Naive thymus-derived CD4-positive, alpha-beta T cell (primary cell): ENCODE measurements around the gene EZH1. TPM values are rescaled to one million over a fixed set of nuclear protein-coding genes. Genes with fewer than 3 reads are reported as not detected.

Experiments used
- ATAC-seq: fragments of 150-1000 bp; cut with Tn5 transposase; 2 replicates; pipeline ENCODE4 v1.10.0; 2021; ENCODE audit warnings: mild to moderate bottlenecking, moderate library complexity
- CTCF ChIA-PET: fragments of 350-600 bp; sonication (Branson Sonifier 250); formaldehyde crosslinking; loops from one replicate; lab custom pipeline; 2021; ENCODE audit warnings: antibody characterized with exemption; lab: Charles Lee
- POLR2A ChIA-PET: fragments of 350-600 bp; sonication (Branson Sonifier 250); formaldehyde crosslinking; loops from one replicate; lab custom pipeline; 2021; ENCODE audit warnings: antibody characterized with exemption, inconsistent platforms; lab: Charles Lee
- DNase-seq, 9 donors: peaks; one replicate each; pipeline versions ENCODE4 v3.0.0 to v3.0.0-alpha.2; 2020 to 2022; ENCODE audit warnings: mixed read lengths in 1 of 9
- H3K27ac ChIP-seq: one replicate; pipeline ENCODE4 v1.7.0; 2013; ENCODE audit warnings: mild to moderate bottlenecking, low read depth, low read length, moderate library complexity
- H3K27me3 ChIP-seq, 2 donors: one replicate each; pipeline ENCODE4 v1.7.0; 2013; ENCODE audit warnings: low read length in 2 of 2, mild to moderate bottlenecking in 2 of 2, moderate library complexity in 2 of 2; ENCODE audit not compliant: control insufficient read depth in 2 of 2, insufficient read depth in 2 of 2
- H3K36me3 ChIP-seq, 3 experiments: 1 replicate in 2 of 3; 2 replicates in 1 of 3; pipeline ENCODE4 v1.7.0; 2013; ENCODE audit warnings: low read length in 3 of 3, mild to moderate bottlenecking in 3 of 3, moderate library complexity in 1 of 3; ENCODE audit not compliant: insufficient read depth in 3 of 3, control insufficient read depth in 2 of 3
- H3K4me1 ChIP-seq, 2 donors: one replicate each; pipeline ENCODE4 v1.7.0; 2013; ENCODE audit warnings: low read length in 2 of 2, mild to moderate bottlenecking in 2 of 2, moderate library complexity in 1 of 2; ENCODE audit not compliant: control insufficient read depth in 2 of 2, insufficient read depth in 2 of 2
- H3K4me3 ChIP-seq: 2 replicates; pipeline ENCODE4 v1.7.0; 2013; ENCODE audit warnings: mild to moderate bottlenecking, low read length
- H3K9me3 ChIP-seq, 3 experiments: 1 replicate in 2 of 3; 2 replicates in 1 of 3; pipeline ENCODE4 v1.7.0; 2013; ENCODE audit warnings: low read length in 3 of 3; ENCODE audit not compliant: control insufficient read depth in 2 of 3
- H3K27ac Mint-ChIP-seq, 9 donors: one replicate each; pipeline ENCODE4 v1.8.0; 2020 to 2022; ENCODE audit warnings: mixed read lengths in 9 of 9, mild to moderate bottlenecking in 8 of 9, moderate library complexity in 5 of 9, inconsistent platforms in 2 of 9
- H3K27me3 Mint-ChIP-seq, 5 donors: one replicate each; pipeline ENCODE4 v1.8.0; 2021 to 2022; ENCODE audit warnings: mixed read lengths in 5 of 5, mild to moderate bottlenecking in 1 of 5
- H3K36me3 Mint-ChIP-seq, 5 donors: one replicate each; pipeline ENCODE4 v1.8.0; 2020 to 2022; ENCODE audit warnings: mixed read lengths in 5 of 5, mild to moderate bottlenecking in 3 of 5, inconsistent platforms in 1 of 5
- H3K4me1 Mint-ChIP-seq, 7 donors: one replicate each; pipeline ENCODE4 v1.8.0; 2020 to 2022; ENCODE audit warnings: mixed read lengths in 7 of 7, mild to moderate bottlenecking in 3 of 7, inconsistent platforms in 1 of 7
- H3K4me3 Mint-ChIP-seq, 10 donors: one replicate each; pipeline ENCODE4 v1.8.0; 2020 to 2022; ENCODE audit warnings: mild to moderate bottlenecking in 10 of 10, mixed read lengths in 10 of 10, moderate library complexity in 6 of 10, inconsistent platforms in 2 of 10
- H3K9me3 Mint-ChIP-seq, 11 donors: one replicate each; pipeline ENCODE4 v1.8.0; 2020 to 2022; ENCODE audit warnings: mixed read lengths in 11 of 11, mild to moderate bottlenecking in 4 of 11, inconsistent platforms in 1 of 11, moderate library complexity in 1 of 11
- intact Hi-C, 2 donors: fragments of 100-400 bp; cut with micrococcal nuclease; formaldehyde crosslinking; loops; one replicate each; pipeline ENCODE4 v1.15.1; 2023
- polyA plus RNA-seq, 2 donors: library from polyadenylated mRNA; unstranded; fragments of 300-500 nt; fragmentation: Illumina TruSeq; gene quantifications; one replicate each; pipeline ENCODE4 v1.2.3, GENCODE V29; 2021
- total RNA-seq, 6 experiments: library from RNA in 5 of 6; stranded (reverse) in 5 of 6; gene quantifications; 1 replicate in 5 of 6; 2 replicates in 1 of 6; pipeline ENCODE4 v1.2.3 and lab custom pipeline; 2021 to 2026

EZH1 gene
- total and polyA plus RNA-seq, 7 experiments from 2014 or later, result 30.2 to 212 (median 92.4) TPM

GRCh38 chr17:42673266-42673884 is 71.5 kb downstream of the EZH1 start:
- Histone ChIP-seq H3K27me3 (peaks cover 0 to 36% of the 10 kb centered on the region in 2 donors), H3K4me3 (no peak overlapping the region), H3K4me1 (peaks cover 18 to 42% of the 10 kb centered on the region in 2 donors), H3K36me3 (no peaks in the 10 kb centered on the region), H3K9me3 (no peaks in the 10 kb centered on the region), H3K27ac (no peak overlapping the region)
- Mint-ChIP-seq H3K27ac (no peak overlapping the region), H3K36me3 (no peaks in the 10 kb centered on the region), H3K4me1 (peaks cover 7 to 45% (median 33%) of the 10 kb centered on the region in 7 donors), H3K9me3 (no peaks in the 10 kb centered on the region), H3K27me3 (peaks cover 24 to 70% (median 30%) of the 10 kb centered on the region in 5 donors), H3K4me3 (no peak overlapping the region)
- ChIA-PET CTCF (no interaction called here), POLR2A (no interaction called here)
- ATAC-seq, result no peak
- intact Hi-C loops, result loop anchor here in 1 of 2 donors (10.0 kb wide), 1 partner anchor 359 kb away; no protein-coding TSS in a partner anchor
- DNase-seq, result no peak

- Mint-ChIP-seq H3K4me3 (peak overlapping the region in 4 of 10 donors; percentile 38 to 83 (median 68)), H3K27me3 (peaks cover 22 to 69% (median 29%) of the 10 kb centered on the region in 5 donors), H3K9me3 (no peaks in the 10 kb centered on the region), H3K36me3 (peaks cover 0 to 1% (median 0%) of the 10 kb centered on the region in 5 donors), H3K27ac (peak overlapping the region in 3 of 9 donors; percentile 21 to 80 (median 74)), H3K4me1 (peaks cover 7 to 35% (median 26%) of the 10 kb centered on the region in 7 donors)
- peaks cover 0 to 36% of the 10 kb centered on the region in 2 donors for H3K27me3 ChIP-seq
- DNase-seq (no peak), ATAC-seq (no peak)
- H3K27ac ChIP-seq, result no peak overlapping the region
- H3K9me3 ChIP-seq, result no peaks in the 10 kb centered on the region
- H3K4me3 ChIP-seq, result no peak overlapping the region
- peaks cover 0 to 2% (median 0%) of the 10 kb centered on the region in 3 experiments for H3K36me3 ChIP-seq
- peaks cover 8 to 35% of the 10 kb centered on the region in 2 donors for H3K4me1 ChIP-seq
- intact Hi-C loops, result loop anchor here in 1 of 2 donors (10.0 kb wide), 1 partner anchor 357 kb away; no protein-coding TSS in a partner anchor
- ChIA-PET POLR2A (interaction anchor here (0.7 to 1.1 kb wide), 2 partner anchors 17 to 152 kb away, joined by 3 read pairs; partner anchors contain the start of gene BECN1), CTCF (interaction anchor here (0.5 to 0.9 kb wide), 2 partner anchors 9 to 38 kb away, joined by 3 to 10 read pairs; no protein-coding TSS in a partner anchor)
Observed at GRCh38 chr17:42672038-42672437, 72.8 kb downstream of the EZH1 start.

- peaks cover 19 to 62% (median 26%) of the 10 kb centered on the region in 5 donors for H3K27me3 Mint-ChIP-seq
- H3K4me1 ChIP-seq, result peaks cover 2 to 27% of the 10 kb centered on the region in 2 donors
- POLR2A ChIA-PET, result interaction anchor here (0.7 to 1.5 kb wide), 4 partner anchors 8 to 63 kb away, joined by 3 to 7 read pairs (median 4); partner anchors contain the start of gene TUBG2
- peak overlapping the region in 3 of 9 donors; percentile 21 to 80 (median 74) for H3K27ac Mint-ChIP-seq
- ATAC-seq, result no peak
- no peaks in the 10 kb centered on the region for H3K9me3 Mint-ChIP-seq
- intact Hi-C loops, result loop anchor here (1.0 to 10.0 kb wide), 3 partner anchors 8 to 356 kb away; partner anchors contain the start of gene BECN1 (in 1 of the 2)
- peaks cover 0 to 11% (median 0%) of the 10 kb centered on the region in 3 experiments for H3K36me3 ChIP-seq
- CTCF ChIA-PET, result interaction anchor here (0.6 to 1.0 kb wide), 4 partner anchors 8 to 93 kb away, joined by 3 to 4 read pairs (median 4); no protein-coding TSS in a partner anchor
- H3K4me3 Mint-ChIP-seq, result peak overlapping the region; percentile 51 to 85 (median 79)
- no peaks in the 10 kb centered on the region for H3K9me3 ChIP-seq
- peaks cover 7 to 30% (median 24%) of the 10 kb centered on the region in 7 donors for H3K4me1 Mint-ChIP-seq
- peaks cover 0 to 29% of the 10 kb centered on the region in 2 donors for H3K27me3 ChIP-seq
- H3K36me3 Mint-ChIP-seq, result peaks cover 0 to 11% (median 4%) of the 10 kb centered on the region in 5 donors
- H3K4me3 ChIP-seq, result no peak overlapping the region
- DNase-seq, result no peak
- H3K27ac ChIP-seq, result no peak overlapping the region
Observed at GRCh38 chr17:42670789-42671657, 73.8 kb downstream of the EZH1 start.

- H3K4me1 Mint-ChIP-seq, result peaks cover 7 to 30% (median 24%) of the 10 kb centered on the region in 7 donors
- ATAC-seq, result peak; percentile 86
- ChIA-PET POLR2A (interaction anchor here (1.5 kb wide), 1 partner anchor 11 kb away, joined by 7 read pairs; the partner anchor contains the start of gene TUBG2), CTCF (interaction anchor here (0.6 kb wide), 1 partner anchor 97 kb away, joined by 3 read pairs; no protein-coding TSS in a partner anchor)
- peaks cover 2 to 19% of the 10 kb centered on the region in 2 donors for H3K4me1 ChIP-seq
- intact Hi-C loops, result loop anchor here (1.0 to 10.0 kb wide), 3 partner anchors 9 to 355 kb away; partner anchors contain the start of gene BECN1 (in 1 of the 2)
- H3K9me3 Mint-ChIP-seq, result no peaks in the 10 kb centered on the region
- H3K27ac ChIP-seq, result no peak overlapping the region
- H3K27ac Mint-ChIP-seq, result peak overlapping the region in 5 of 9 donors; percentile 18 to 74 (median 39)
- peak overlapping the region; percentile 55 to 85 (median 79) for H3K4me3 Mint-ChIP-seq
- peaks cover 2 to 19% (median 10%) of the 10 kb centered on the region in 5 donors for H3K36me3 Mint-ChIP-seq
- peak overlapping the region; percentile 47 for H3K4me3 ChIP-seq
- H3K27me3 Mint-ChIP-seq, result peaks cover 19 to 57% (median 26%) of the 10 kb centered on the region in 5 donors
- peak in 8 of 9 donors; percentile 30 to 57 (median 44) for DNase-seq
- peaks cover 0 to 28% of the 10 kb centered on the region in 2 donors for H3K27me3 ChIP-seq
- H3K9me3 ChIP-seq, result no peaks in the 10 kb centered on the region
- peaks cover 0 to 19% (median 0%) of the 10 kb centered on the region in 3 experiments for H3K36me3 ChIP-seq
Observed at GRCh38 chr17:42669977-42670788, 74.7 kb downstream of the EZH1 start.

- H3K27ac ChIP-seq, result no peak overlapping the region
- Mint-ChIP-seq H3K4me3 (peak overlapping the region in 5 of 10 donors; percentile 25 to 71 (median 40)), H3K27me3 (peaks cover 15 to 52% (median 22%) of the 10 kb centered on the region in 5 donors), H3K27ac (no peak overlapping the region), H3K4me1 (peaks cover 7 to 27% (median 20%) of the 10 kb centered on the region in 7 donors), H3K36me3 (peaks cover 2 to 19% (median 10%) of the 10 kb centered on the region in 5 donors), H3K9me3 (no peaks in the 10 kb centered on the region)
- DNase-seq (no peak), ATAC-seq (no peak)
- H3K36me3 ChIP-seq, result peaks cover 0 to 20% (median 0%) of the 10 kb centered on the region in 3 experiments
- no peak overlapping the region for H3K4me3 ChIP-seq
- ChIA-PET POLR2A (interaction anchor here (1.5 kb wide), 1 partner anchor 10 kb away, joined by 7 read pairs; the partner anchor contains the start of gene TUBG2), CTCF (interaction anchor here (0.6 kb wide), 1 partner anchor 97 kb away, joined by 3 read pairs; no protein-coding TSS in a partner anchor)
- peaks cover 0 to 26% of the 10 kb centered on the region in 2 donors for H3K27me3 ChIP-seq
- peaks cover 2 to 16% of the 10 kb centered on the region in 2 donors for H3K4me1 ChIP-seq
- intact Hi-C loops, result no loop called here
- no peaks in the 10 kb centered on the region for H3K9me3 ChIP-seq
Observed at GRCh38 chr17:42669705-42669976, 75.2 kb downstream of the EZH1 start.
